H1 (cell line): ENCODE data around the gene ANXA2. TPM values are rescaled to one million over a fixed set of nuclear protein-coding genes. Genes with fewer than 3 reads are reported as not detected.

Experiments
- CTCF ChIA-PET: fragments of 300-600 bp; sonication (Branson Sonifier 250); formaldehyde crosslinking; loops from one replicate; lab custom pipeline; 2021; ENCODE audit not compliant: partially characterized antibody; lab: Charles Lee
- POLR2A ChIA-PET: fragments of 300-600 bp; sonication (Branson Sonifier 250); formaldehyde crosslinking; loops from one replicate; lab custom pipeline; 2021; ENCODE audit warnings: inconsistent platforms; ENCODE audit not compliant: partially characterized antibody; lab: Charles Lee
- DNase-seq, 2 experiments: peaks; one replicate each; pipeline versions ENCODE4 v3.0.0 to v3.0.0-alpha.2; 2010 to 2022; ENCODE audit warnings: low spot score in 2 of 2, low read depth in 1 of 2, mixed read lengths in 1 of 2
- FAIRE-seq: peaks from 2 replicates; lab custom pipeline; 2011; peaks lifted over from hg19 to GRCh38; lab: Jason Lieb, UNC
- H2AFZ ChIP-seq: 2 replicates; pipeline ENCODE4 v1.8.1; 2012; ENCODE audit warnings: low read length, inconsistent platforms
- H2AK5ac ChIP-seq: 2 replicates; pipeline ENCODE4 v1.6.1; 2013; ENCODE audit warnings: low read depth, low read length
- H2BK120ac ChIP-seq: replicated peaks from 2 replicates; pipeline ENCODE3; 2013; ENCODE audit warnings: low read depth, low read length, inconsistent platforms
- H2BK12ac ChIP-seq: 2 replicates; pipeline ENCODE4 v1.6.1; 2013; ENCODE audit warnings: low read depth, low read length
- H2BK15ac ChIP-seq: 2 replicates; pipeline ENCODE4 v1.6.1; 2013; ENCODE audit warnings: low read length
- H2BK20ac ChIP-seq: 2 replicates; pipeline ENCODE4 v1.6.1; 2013; ENCODE audit warnings: low read length
- H2BK5ac ChIP-seq: 2 replicates; pipeline ENCODE4 v1.6.1; 2013; ENCODE audit warnings: low read depth, low read length
- H3K14ac ChIP-seq: 2 replicates; pipeline ENCODE4 v1.6.1; 2013; ENCODE audit warnings: inconsistent platforms; ENCODE audit not compliant: insufficient read length
- H3K18ac ChIP-seq: 2 replicates; pipeline ENCODE4 v1.6.1; 2013; ENCODE audit warnings: low read length; ENCODE audit errors: extremely low read depth
- H3K23ac ChIP-seq: 2 replicates; pipeline ENCODE4 v1.6.1; 2013; ENCODE audit warnings: inconsistent platforms; ENCODE audit not compliant: insufficient read length
- H3K23me2 ChIP-seq: 2 replicates; pipeline ENCODE4 v1.6.1; 2013; ENCODE audit warnings: low read depth, low read length
- H3K27ac ChIP-seq: 2 replicates; pipeline ENCODE4 v1.6.1; 2011; ENCODE audit warnings: low read depth, low read length, inconsistent platforms
- H3K27me3 ChIP-seq, 4 experiments: replicated peaks in 1 of 4; 1 replicate in 1 of 4; 2 replicates in 3 of 4; pipeline versions ENCODE4 v1.6.1 to v1.8.1; 2011 to 2013; ENCODE audit warnings: low read length in 3 of 4, mild to moderate bottlenecking in 3 of 4, inconsistent platforms in 2 of 4, mixed read lengths in 2 of 4, moderate library complexity in 1 of 4; ENCODE audit not compliant: control insufficient read depth in 3 of 4, insufficient read depth in 3 of 4; ENCODE audit errors: extremely low read depth in 1 of 4
- H3K36me3 ChIP-seq, 4 experiments: 2 replicates each; pipeline versions ENCODE4 v1.6.1 to v1.8.1; 2011 to 2013; ENCODE audit warnings: mild to moderate bottlenecking in 4 of 4, low read length in 3 of 4, moderate library complexity in 2 of 4, control low read depth in 1 of 4, inconsistent platforms in 1 of 4; ENCODE audit not compliant: insufficient read depth in 4 of 4, control insufficient read depth in 2 of 4
- H3K4ac ChIP-seq: replicated peaks from 2 replicates; pipeline ENCODE3; 2013; ENCODE audit warnings: low read length, low read depth, mixed read lengths, inconsistent platforms; ENCODE audit not compliant: insufficient read length
- H3K4me1 ChIP-seq, 4 experiments: replicated peaks in 1 of 4; 1 replicate in 1 of 4; 2 replicates in 3 of 4; pipeline versions ENCODE4 v1.6.1 to v1.8.1; 2011 to 2013; ENCODE audit warnings: low read length in 3 of 4, inconsistent platforms in 2 of 4, mixed read lengths in 1 of 4; ENCODE audit not compliant: insufficient read depth in 4 of 4, control insufficient read depth in 3 of 4
- H3K4me2 ChIP-seq, 2 experiments: 2 replicates each; pipeline versions ENCODE4 v1.6.1 to v1.8.1; 2011 to 2013; ENCODE audit warnings: low read depth in 2 of 2, low read length in 2 of 2, control low read depth in 1 of 2, inconsistent platforms in 1 of 2, mild to moderate bottlenecking in 1 of 2; ENCODE audit not compliant: insufficient read depth in 1 of 2
- H3K4me3 ChIP-seq, 4 experiments: fragments of 200-600, 300-600 bp in 1 of 4; sonication (generic), shearing (Covaris generic), sonication (Bioruptor Twin) in 1 of 4; 2 replicates each; pipeline versions ENCODE4 v1.5.1 to v1.8.1; 2011 to 2016; ENCODE audit warnings: low read length in 4 of 4, low read depth in 3 of 4, control low read depth in 2 of 4, inconsistent platforms in 2 of 4, mild to moderate bottlenecking in 2 of 4, mixed read lengths in 1 of 4, moderate library complexity in 1 of 4; ENCODE audit not compliant: insufficient read depth in 2 of 4; ENCODE audit errors: extremely low read depth in 1 of 4
- H3K56ac ChIP-seq: replicated peaks from 2 replicates; pipeline ENCODE3; 2013; ENCODE audit warnings: low read depth, mild to moderate bottlenecking, mixed read lengths, low read length, inconsistent platforms; ENCODE audit not compliant: insufficient read length
- H3K79me1 ChIP-seq: 2 replicates; pipeline ENCODE4 v1.6.1; 2013; ENCODE audit warnings: low read depth, low read length, control low read depth
- H3K79me2 ChIP-seq, 2 experiments: 2 replicates each; pipeline versions ENCODE4 v1.6.1 to v1.8.1; 2012 to 2013; ENCODE audit warnings: low read length in 2 of 2, mild to moderate bottlenecking in 2 of 2, inconsistent platforms in 1 of 2; ENCODE audit not compliant: insufficient read depth in 2 of 2, control insufficient read depth in 1 of 2
- H3K9ac ChIP-seq, 4 experiments: replicated peaks in 1 of 4; 1 replicate in 1 of 4; 2 replicates in 3 of 4; pipeline versions ENCODE4 v1.6.1 to v1.8.1; 2011 to 2013; ENCODE audit warnings: low read depth in 3 of 4, low read length in 3 of 4, control low read depth in 2 of 4, mild to moderate bottlenecking in 2 of 4, moderate library complexity in 2 of 4, inconsistent platforms in 1 of 4; ENCODE audit errors: extremely low read depth in 1 of 4
- H3K9me3 ChIP-seq, 2 experiments: 2 replicates each; pipeline versions ENCODE4 v1.6.1 to v1.8.1; 2012 to 2013; ENCODE audit warnings: mild to moderate bottlenecking in 2 of 2, moderate library complexity in 2 of 2, control low read depth in 1 of 2, inconsistent platforms in 1 of 2, low read depth in 1 of 2, low read length in 1 of 2, mixed read lengths in 1 of 2; ENCODE audit not compliant: insufficient read depth in 2 of 2
- H4K20me1 ChIP-seq, 2 experiments: replicated peaks in 1 of 2; 2 replicates each; pipeline versions ENCODE3 to v1.8.1; 2011 to 2013; ENCODE audit warnings: inconsistent platforms in 2 of 2, low read length in 2 of 2, mild to moderate bottlenecking in 1 of 2; ENCODE audit not compliant: insufficient read depth in 2 of 2, control insufficient read depth in 1 of 2
- H4K5ac ChIP-seq: 2 replicates; pipeline ENCODE4 v1.6.1; 2013; ENCODE audit warnings: low read length, low read depth, mixed read lengths, inconsistent platforms; ENCODE audit not compliant: insufficient read length
- H4K8ac ChIP-seq: 2 replicates; pipeline ENCODE4 v1.8.0; 2013; ENCODE audit warnings: mild to moderate bottlenecking, moderate library complexity, low read length, inconsistent platforms; ENCODE audit not compliant: insufficient read depth; ENCODE audit errors: extremely low read depth
- H4K91ac ChIP-seq: replicated peaks from 2 replicates; pipeline ENCODE3; 2013; ENCODE audit warnings: low read length, mixed read lengths, inconsistent platforms; ENCODE audit not compliant: insufficient read length
- BACH1 ChIP-seq: IDR thresholded peaks from 2 replicates; pipeline ENCODE4 v1.6.1; 2012; ENCODE audit warnings: low read length, improper control_type of control experiment
- CREB1 ChIP-seq: IDR thresholded peaks from 2 replicates; pipeline ENCODE4 v1.6.1; 2012; ENCODE audit warnings: inconsistent platforms
- CTCF ChIP-seq, 3 experiments: IDR thresholded peaks; 1 replicate in 2 of 3; 2 replicates in 1 of 3; pipeline versions ENCODE4 v1.5.1 to v1.6.1; 2011; ENCODE audit warnings: low read length in 3 of 3, mild to moderate bottlenecking in 3 of 3, inconsistent platforms in 2 of 3, low read depth in 1 of 3, moderate library complexity in 1 of 3; ENCODE audit not compliant: insufficient read depth in 1 of 3; ENCODE audit errors: control extremely low read depth in 1 of 3
- PHF8 ChIP-seq: fragments of 200-600 bp; sonication (generic); conservative IDR thresholded peaks from 2 replicates; pipeline ENCODE4 v1.7.1; 2012; ENCODE audit warnings: low read depth, mild to moderate bottlenecking, inconsistent platforms, low read length, moderate library complexity
- RXRA ChIP-seq: IDR thresholded peaks from 2 replicates; pipeline ENCODE4 v1.6.1; 2011; ENCODE audit warnings: low read depth, mild to moderate bottlenecking, low read length, moderate library complexity; ENCODE audit not compliant: insufficient read depth
- SP4 ChIP-seq: IDR thresholded peaks from 2 replicates; pipeline ENCODE4 v1.6.1; 2012; ENCODE audit warnings: low read length, inconsistent platforms
- SUZ12 ChIP-seq: fragments of 200-600 bp; sonication (generic); IDR thresholded peaks from 2 replicates; pipeline ENCODE4 v1.6.1; 2012; ENCODE audit warnings: mild to moderate bottlenecking, inconsistent platforms, low read length, moderate library complexity, mixed read lengths
- TCF12 ChIP-seq: IDR thresholded peaks from 2 replicates; pipeline ENCODE4 v1.6.1; 2011; ENCODE audit warnings: low read depth, mild to moderate bottlenecking, low read length
- WGBS, 2 experiments: shearing (Covaris generic) in 1 of 2; methylation state at CpG; one replicate each; pipeline versions ENCODE4 v1.1.6 to v1.1.7; 2013 to 2015; ENCODE audit warnings: low lambda C conversion rate in 2 of 2, mixed read lengths in 2 of 2, inconsistent platforms in 1 of 2, low coverage in 1 of 2, missing lambda C conversion rate in 1 of 2; ENCODE audit not compliant: insufficient replicate concordance in 2 of 2, insufficient coverage in 1 of 2, insufficient read length in 1 of 2; ENCODE audit errors: extremely low coverage in 1 of 2, missing lambda C conversion rate in 1 of 2; 5-methylcytosine and 5-hydroxymethylcytosine counted together
- polyA plus RNA-seq, 7 experiments: library from polyadenylated mRNA; depleted of rRNA in 3 of 7; stranded (reverse) in 5 of 7; unstranded in 2 of 7; fragments of >200 nt in 5 of 7; fragments of 200-250 nt in 2 of 7; gene quantifications; 1 replicate in 5 of 7; 2 replicates in 1 of 7; 4 replicates in 1 of 7; pipeline versions ENCODE4 v1.2.1 to v1.2.3, GENCODE V29; 2011 to 2013; ENCODE audit warnings: missing spikeins in 2 of 7, mixed read lengths in 2 of 7
- total RNA-seq: library from RNA; stranded (reverse); fragmentation: NEBNext Ultra II Directional; extraction: Animal tissue kit (Norgen Biotek cat#: 25700); gene quantifications from 2 replicates; pipeline ENCODE4 v1.2.1, GENCODE V29; 2021
- TF ChIP-seq, protein P1 (sequence below): IDR thresholded peaks from 2 replicates; pipeline ENCODE4 v1.6.1; 2011; ENCODE audit warnings: low read length, improper control_type of control experiment

Gene ANXA2
- total and polyA plus RNA-seq, 2 of the 8 experiments (the other 6 are each of a cell fraction or from before 2014, with no cell fraction given), result 178 to 217 TPM

DNA sequence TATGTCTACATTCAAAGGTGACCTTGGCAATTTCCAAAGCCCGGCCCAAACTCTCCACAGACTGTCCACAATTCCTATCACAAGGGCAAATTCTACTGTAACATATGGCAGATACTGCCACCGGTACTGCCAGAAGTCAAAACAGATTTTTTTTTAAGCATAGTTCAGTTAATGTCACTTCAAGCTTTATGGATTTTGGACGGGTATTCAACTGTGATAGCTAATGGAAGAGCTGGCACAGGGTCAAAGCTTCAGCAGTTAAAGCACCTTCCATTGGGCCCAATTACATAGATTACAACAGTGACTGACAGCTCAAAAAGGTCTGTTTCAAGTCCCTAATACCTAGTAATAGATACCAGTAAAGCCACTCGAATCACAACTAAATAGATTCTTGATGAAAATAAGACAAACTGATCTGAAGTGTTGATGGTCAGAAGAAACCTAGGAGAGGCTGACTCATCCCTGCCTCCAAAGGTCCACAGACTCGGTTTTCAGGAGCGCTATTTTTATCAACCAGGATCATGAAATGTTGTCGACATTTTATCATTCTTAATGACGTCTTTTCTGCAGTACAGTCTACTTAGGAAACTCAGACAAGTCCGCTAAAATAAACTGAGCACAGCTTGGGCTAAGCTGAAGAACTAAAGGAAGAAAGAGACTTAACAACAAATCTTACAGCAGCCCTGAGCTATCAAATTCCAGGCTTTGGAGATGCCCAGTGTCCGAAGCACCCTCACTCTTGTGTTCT, 38.7 kb downstream of the ANXA2 start:
- H3K36me3 ChIP-seq, result peaks cover 2 to 39% (median 9%) of the 10 kb centered on the region in 4 experiments; a peak in 7 of 8 replicates
- no peak overlapping the region for H3K4me3 ChIP-seq
- no peaks in the 10 kb centered on the region; a peak in 1 of 7 replicates for H3K4me1 ChIP-seq
- H3K56ac ChIP-seq, result no peak overlapping the region
- no peaks in the 10 kb centered on the region for H3K9me3 ChIP-seq
- no peak overlapping the region for H2BK120ac ChIP-seq
- H2BK12ac ChIP-seq, result no peak overlapping the region
- H2BK15ac ChIP-seq, result no peak overlapping the region
- no peak overlapping the region for H2AFZ ChIP-seq
- H4K5ac ChIP-seq, result no peak overlapping the region
- no peak overlapping the region for H3K18ac ChIP-seq
- H3K14ac ChIP-seq, result no peak overlapping the region
- H3K4ac ChIP-seq, result no peak overlapping the region
- H4K91ac ChIP-seq, result no peak overlapping the region
- no peaks in the 10 kb centered on the region for H4K20me1 ChIP-seq
- H3K23me2 ChIP-seq, result no peaks in the 10 kb centered on the region
- H3K79me2 ChIP-seq, result no peaks in the 10 kb centered on the region
- no peak overlapping the region for H2BK5ac ChIP-seq
- no peak overlapping the region for H3K9ac ChIP-seq
- H3K27ac ChIP-seq, result no peak overlapping the region
- POLR2A ChIA-PET, result interaction anchor here (0.9 to 1.5 kb wide), 3 partner anchors 37 to 63 kb away, joined by 3 to 5 read pairs (median 3); partner anchors contain the start of gene ANXA2
- no peak overlapping the region for H2BK20ac ChIP-seq
- no peak overlapping the region for H4K8ac ChIP-seq
- FAIRE-seq, result no peak
- H3K27me3 ChIP-seq, result peaks cover 0 to 1% (median 0%) of the 10 kb centered on the region in 4 experiments; a peak in 1 of 7 replicates
- no peak overlapping the region for H3K23ac ChIP-seq
- no peak for DNase-seq
- WGBS, 2 experiments, result 92% methylated on average over 10 of the region's 10 CpGs; no CpG with 5 or more reads in 1 of the 2 experiments
- no peak overlapping the region for H3K4me2 ChIP-seq
- H2AK5ac ChIP-seq, result no peak overlapping the region
- H3K79me1 ChIP-seq, result no peaks in the 10 kb centered on the region
- CTCF ChIA-PET, result interaction anchor here (0.6 to 8.4 kb wide), 48 partner anchors 8 to 607 kb away, joined by 3 to 78 read pairs (median 4); partner anchors contain the start of gene ANXA2
- no peak for TF ChIP-seq TCF12
- no peak for TF ChIP-seq BACH1
- no peak for TF ChIP-seq CTCF (IDR thresholded peaks at IDR 0.05; ENCODE audit: control extremely low read depth in 1 of 3, insufficient read depth in 1 of 3, low read depth in 1 of 3, low read length in 3 of 3)
- no peak for TF ChIP-seq SP4
- no peak for TF ChIP-seq SUZ12
- no peak for TF ChIP-seq RXRA
- TF ChIP-seq, protein P1, sequence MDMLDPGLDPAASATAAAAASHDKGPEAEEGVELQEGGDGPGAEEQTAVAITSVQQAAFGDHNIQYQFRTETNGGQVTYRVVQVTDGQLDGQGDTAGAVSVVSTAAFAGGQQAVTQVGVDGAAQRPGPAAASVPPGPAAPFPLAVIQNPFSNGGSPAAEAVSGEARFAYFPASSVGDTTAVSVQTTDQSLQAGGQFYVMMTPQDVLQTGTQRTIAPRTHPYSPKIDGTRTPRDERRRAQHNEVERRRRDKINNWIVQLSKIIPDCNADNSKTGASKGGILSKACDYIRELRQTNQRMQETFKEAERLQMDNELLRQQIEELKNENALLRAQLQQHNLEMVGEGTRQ, result no peak
- TF ChIP-seq CREB1, result no peak
- no peak for TF ChIP-seq PHF8
